Measurements from ENCODE around the gene LRRC7.

GRCh38 chr1:69824932-69825331 lies 257.2 kb downstream of the LRRC7 start:
- TF ChIP-seq RFX5 (IDR thresholded peaks at IDR 0.05; ENCODE audit: borderline replicate concordance, low read depth, low read length) (no peak), ASH2L (IDR thresholded peaks at IDR 0.05; ENCODE audit: low read length) (no peak)
